Keratinocyte (primary cell): ENCODE measurements around the gene TNNT3.

Source experiments
- EZH2 ChIP-seq: IDR thresholded peaks from one replicate; pipeline ENCODE4 v1.6.1; 2012; ENCODE audit warnings: inconsistent platforms, mild to moderate bottlenecking, low read length, moderate library complexity
- TF ChIP-seq, protein P1 (sequence below), 3 experiments: IDR thresholded peaks in 1 of 3; conservative IDR thresholded peaks in 1 of 3; optimal IDR thresholded peaks in 1 of 3; 2 replicates in 2 of 3; 3 replicates in 1 of 3; pipeline versions ENCODE3 to v1.5.1; 2011; ENCODE audit warnings: low read length in 3 of 3, mild to moderate bottlenecking in 3 of 3, moderate library complexity in 2 of 3, control low read depth in 1 of 3, inconsistent platforms in 1 of 3; ENCODE audit not compliant: insufficient read depth in 2 of 3; ENCODE audit errors: extremely low read depth in 1 of 3

GRCh38 chr11:1966531-1966930 is 47.0 kb downstream of the TNNT3 start:
- TF ChIP-seq, protein P1, sequence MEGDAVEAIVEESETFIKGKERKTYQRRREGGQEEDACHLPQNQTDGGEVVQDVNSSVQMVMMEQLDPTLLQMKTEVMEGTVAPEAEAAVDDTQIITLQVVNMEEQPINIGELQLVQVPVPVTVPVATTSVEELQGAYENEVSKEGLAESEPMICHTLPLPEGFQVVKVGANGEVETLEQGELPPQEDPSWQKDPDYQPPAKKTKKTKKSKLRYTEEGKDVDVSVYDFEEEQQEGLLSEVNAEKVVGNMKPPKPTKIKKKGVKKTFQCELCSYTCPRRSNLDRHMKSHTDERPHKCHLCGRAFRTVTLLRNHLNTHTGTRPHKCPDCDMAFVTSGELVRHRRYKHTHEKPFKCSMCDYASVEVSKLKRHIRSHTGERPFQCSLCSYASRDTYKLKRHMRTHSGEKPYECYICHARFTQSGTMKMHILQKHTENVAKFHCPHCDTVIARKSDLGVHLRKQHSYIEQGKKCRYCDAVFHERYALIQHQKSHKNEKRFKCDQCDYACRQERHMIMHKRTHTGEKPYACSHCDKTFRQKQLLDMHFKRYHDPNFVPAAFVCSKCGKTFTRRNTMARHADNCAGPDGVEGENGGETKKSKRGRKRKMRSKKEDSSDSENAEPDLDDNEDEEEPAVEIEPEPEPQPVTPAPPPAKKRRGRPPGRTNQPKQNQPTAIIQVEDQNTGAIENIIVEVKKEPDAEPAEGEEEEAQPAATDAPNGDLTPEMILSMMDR (optimal IDR thresholded peaks at IDR 0.05 in 1 of 3, IDR thresholded peaks at IDR 0.05 in 1 of 3, conservative IDR thresholded peaks at IDR 0.05 in 1 of 3; ENCODE audit: extremely low read depth in 1 of 3, insufficient read depth in 2 of 3, low read length in 3 of 3), result no peak
- no peak for TF ChIP-seq EZH2
